K562 (cell line): ENCODE measurements around the gene FKBP2. TPM values are rescaled to one million over a fixed set of nuclear protein-coding genes. Genes with fewer than 3 reads are reported as not detected.

Experiments
- ATF1 ChIP-seq, 2 experiments: fragments of 450-650 bp in 1 of 2; IDR thresholded peaks; 2 replicates each; pipeline ENCODE4 v1.6.1; 2016; ENCODE audit warnings: missing compliant biosample characterization in 1 of 2, missing genetic modification characterization in 1 of 2
- BCL6 ChIP-seq: fragments of 250-450 bp; sonication (Bioruptor Pico); IDR thresholded peaks from 2 replicates; pipeline ENCODE4 v1.4.0; 2020
- CBX8 ChIP-seq: fragments of 200-600 bp; sonication (generic); IDR thresholded peaks from 2 replicates; pipeline ENCODE4 v1.6.1; 2012; ENCODE audit warnings: borderline replicate concordance, mixed run types, low read depth, mild to moderate bottlenecking, moderate library complexity, mixed read lengths, low read length, control low read depth, inconsistent platforms; ENCODE audit not compliant: poor library complexity, severe bottlenecking; ENCODE audit errors: extremely low read depth
- GATA2 ChIP-seq: sonication (generic); formaldehyde crosslinking; IDR thresholded peaks from 2 replicates; pipeline ENCODE4 v1.4.0; 2020; ENCODE audit warnings: mild to moderate bottlenecking, missing genetic modification reagents
- KHSRP ChIP-seq: fragments of 450-650 bp; IDR thresholded peaks from 2 replicates; pipeline ENCODE4 v1.6.1; 2017
- NEUROD1 ChIP-seq: fragments of 150-350 bp; IDR thresholded peaks from 2 replicates; pipeline ENCODE4 v1.6.1; 2014; ENCODE audit warnings: borderline replicate concordance, low read length, low read depth; ENCODE audit not compliant: partially characterized antibody
- PHF21A ChIP-seq: fragments of 450-650 bp; IDR thresholded peaks from 2 replicates; pipeline ENCODE4 v1.6.1; 2017; ENCODE audit warnings: low read depth, borderline replicate concordance
- PPARD ChIP-seq: fragments of 250-450 bp; sonication (Bioruptor Pico); IDR thresholded peaks from 2 replicates; pipeline ENCODE4 v1.8.0; 2022; ENCODE audit warnings: inconsistent platforms, mild to moderate bottlenecking, moderate library complexity
- PRPF4 ChIP-seq: fragments of 200-400 bp; formaldehyde crosslinking; IDR thresholded peaks from one replicate; pipeline ENCODE4 v1.6.1; 2017; ENCODE audit warnings: low read length, low read depth, mild to moderate bottlenecking; ENCODE audit not compliant: insufficient read depth, poor library complexity, severe bottlenecking
- RBBP5 ChIP-seq: fragments of 200-600 bp; sonication (generic); IDR thresholded peaks from 2 replicates; pipeline ENCODE4 v1.6.1; 2012; ENCODE audit warnings: borderline replicate concordance, mild to moderate bottlenecking, low read length, control low read depth, inconsistent platforms; ENCODE audit not compliant: insufficient read depth, poor library complexity, severe bottlenecking
- SMAD2 ChIP-seq: fragments of 150-350 bp; IDR thresholded peaks from 2 replicates; pipeline ENCODE4 v1.6.1; 2014; ENCODE audit warnings: low read depth, mild to moderate bottlenecking, low read length
- TCFL5 ChIP-seq: fragments of 250-450 bp; sonication (Bioruptor Pico); conservative IDR thresholded peaks from 2 replicates; pipeline ENCODE4 v1.6.1; 2021; ENCODE audit warnings: mild to moderate bottlenecking, moderate library complexity, matching md5 sums
- TEAD4 ChIP-seq, 2 experiments: sonication (generic) in 1 of 2; formaldehyde crosslinking in 1 of 2; IDR thresholded peaks; 2 replicates each; pipeline versions ENCODE4 v1.6.1 to v1.8.0; 2012 to 2022; ENCODE audit warnings: borderline replicate concordance in 1 of 2, inconsistent platforms in 1 of 2, low read length in 1 of 2, mild to moderate bottlenecking in 1 of 2, missing genetic modification reagents in 1 of 2
- ZNF239 ChIP-seq: fragments of 250-450 bp; sonication (Bioruptor Pico); IDR thresholded peaks from 2 replicates; pipeline ENCODE4 v1.4.0; 2020; ENCODE audit warnings: mild to moderate bottlenecking
- polyA plus RNA-seq, 8 experiments: library from polyadenylated mRNA; depleted of rRNA in 4 of 8; stranded (reverse) in 5 of 8; unstranded in 3 of 8; fragments of >200 nt; fragmentation: Nextera tagmentation in 2 of 8; fragmentation: Illumina TruSeq in 1 of 8; extraction: Ambion mirVana in 2 of 8; extraction: Trizol in 1 of 8; gene quantifications; 2 replicates each; pipeline versions ENCODE4 v1.2.1 to v1.2.3, GENCODE V29; 2011 to 2014; ENCODE audit warnings: inconsistent platforms in 1 of 8, missing spikeins in 1 of 8
- total RNA-seq, 7 experiments: library from RNA; depleted of rRNA in 6 of 7; stranded (reverse); fragments of >200 nt in 6 of 7; fragmentation: Illumina TruSeq in 2 of 7; extraction: Trizol in 2 of 7; gene quantifications; 2 replicates each; pipeline versions ENCODE4 v1.2.1 to v1.2.3, GENCODE V29; 2011 to 2021; ENCODE audit warnings: low replicate concordance in 1 of 7
- TF ChIP-seq, protein P1 (sequence below): sonication (generic); formaldehyde crosslinking; IDR thresholded peaks from 2 replicates; pipeline ENCODE4 v1.8.1; 2022; ENCODE audit warnings: missing genetic modification reagents
- TF ChIP-seq, protein P2 (sequence below): fragments of 450-650 bp; IDR thresholded peaks from 2 replicates; pipeline ENCODE4 v1.6.1; 2016
- TF ChIP-seq, protein P3 (sequence below): sonication (generic); formaldehyde crosslinking; IDR thresholded peaks from 2 replicates; pipeline ENCODE4 v1.8.0; 2022; ENCODE audit warnings: mild to moderate bottlenecking, missing genetic modification reagents
- TF ChIP-seq, protein P4 (sequence below): fragments of 250-450 bp; sonication (Bioruptor Pico); IDR thresholded peaks from 2 replicates; pipeline ENCODE4 v1.4.0; 2020; ENCODE audit warnings: mild to moderate bottlenecking, moderate library complexity
- TF ChIP-seq, protein P5 (sequence below): fragments of 450-650 bp; IDR thresholded peaks from 2 replicates; pipeline ENCODE4 v1.6.1; 2016; ENCODE audit warnings: antibody characterized with exemption

The FKBP2 gene
- total and polyA plus RNA-seq, 9 of the 15 experiments (the other 6 are each of a cell fraction or from before 2014, with no cell fraction given), result 3.5 to 151 (median 58.1) TPM

DNA sequence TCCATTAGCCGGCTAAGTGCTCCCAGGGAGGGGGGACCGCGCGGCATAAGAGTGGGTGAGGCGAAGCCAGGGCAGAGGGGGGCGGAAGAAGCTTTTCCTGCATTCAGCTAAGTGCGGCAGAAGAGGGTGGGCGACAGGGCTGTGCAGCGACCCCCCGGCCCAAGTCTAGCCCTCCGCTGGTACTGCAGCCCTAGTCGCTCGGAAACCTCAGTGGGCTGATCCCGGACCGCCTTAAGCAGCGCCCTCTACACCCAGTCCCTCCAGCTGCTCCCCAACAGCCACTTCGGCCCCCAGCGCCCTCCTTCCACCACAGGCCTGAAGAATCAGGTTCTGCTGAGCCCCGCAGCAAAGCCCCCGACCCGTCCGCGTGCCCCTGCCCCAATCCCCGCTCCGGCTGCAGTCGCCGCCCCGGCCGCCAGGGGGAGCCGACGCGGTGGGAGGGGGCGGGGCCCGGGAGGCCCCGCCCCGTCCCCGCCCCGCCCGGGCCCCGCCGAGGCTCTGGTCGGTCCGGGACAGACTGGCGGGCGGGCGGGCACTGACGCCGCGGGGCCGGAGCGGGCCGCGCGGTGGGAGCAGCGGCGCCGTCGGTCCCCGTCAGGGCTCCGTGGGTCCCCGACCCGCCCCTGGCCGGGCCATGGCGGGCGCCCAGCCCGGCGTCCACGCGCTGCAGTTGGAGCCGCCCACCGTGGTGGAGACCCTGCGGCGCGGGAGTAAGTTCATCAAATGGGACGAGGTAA, 10.3 kb downstream of the FKBP2 start, which contains the start of gene PLCB3 (continued):
- TF ChIP-seq, protein P1, sequence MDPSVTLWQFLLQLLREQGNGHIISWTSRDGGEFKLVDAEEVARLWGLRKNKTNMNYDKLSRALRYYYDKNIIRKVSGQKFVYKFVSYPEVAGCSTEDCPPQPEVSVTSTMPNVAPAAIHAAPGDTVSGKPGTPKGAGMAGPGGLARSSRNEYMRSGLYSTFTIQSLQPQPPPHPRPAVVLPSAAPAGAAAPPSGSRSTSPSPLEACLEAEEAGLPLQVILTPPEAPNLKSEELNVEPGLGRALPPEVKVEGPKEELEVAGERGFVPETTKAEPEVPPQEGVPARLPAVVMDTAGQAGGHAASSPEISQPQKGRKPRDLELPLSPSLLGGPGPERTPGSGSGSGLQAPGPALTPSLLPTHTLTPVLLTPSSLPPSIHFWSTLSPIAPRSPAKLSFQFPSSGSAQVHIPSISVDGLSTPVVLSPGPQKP (CRISPR knock-in tag), result no peak
- TF ChIP-seq PRPF4, result no peak
- TF ChIP-seq ZNF239 (CRISPR knock-in tag), result no peak
- TF ChIP-seq PPARD, result no peak
- no peak for TF ChIP-seq KHSRP
- no peak for TF ChIP-seq PHF21A
- TF ChIP-seq, protein P2, sequence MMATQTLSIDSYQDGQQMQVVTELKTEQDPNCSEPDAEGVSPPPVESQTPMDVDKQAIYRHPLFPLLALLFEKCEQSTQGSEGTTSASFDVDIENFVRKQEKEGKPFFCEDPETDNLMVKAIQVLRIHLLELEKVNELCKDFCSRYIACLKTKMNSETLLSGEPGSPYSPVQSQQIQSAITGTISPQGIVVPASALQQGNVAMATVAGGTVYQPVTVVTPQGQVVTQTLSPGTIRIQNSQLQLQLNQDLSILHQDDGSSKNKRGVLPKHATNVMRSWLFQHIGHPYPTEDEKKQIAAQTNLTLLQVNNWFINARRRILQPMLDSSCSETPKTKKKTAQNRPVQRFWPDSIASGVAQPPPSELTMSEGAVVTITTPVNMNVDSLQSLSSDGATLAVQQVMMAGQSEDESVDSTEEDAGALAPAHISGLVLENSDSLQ, result no peak
- TF ChIP-seq NEUROD1, result no peak
- TF ChIP-seq, protein P3, sequence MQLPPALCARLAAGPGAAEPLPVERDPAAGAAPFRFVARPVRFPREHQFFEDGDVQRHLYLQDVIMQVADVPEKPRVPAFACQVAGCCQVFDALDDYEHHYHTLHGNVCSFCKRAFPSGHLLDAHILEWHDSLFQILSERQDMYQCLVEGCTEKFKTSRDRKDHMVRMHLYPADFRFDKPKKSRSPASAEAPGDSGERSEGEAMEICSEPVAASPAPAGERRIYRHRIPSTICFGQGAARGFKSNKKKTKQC, result no peak
- TF ChIP-seq, protein P4, sequence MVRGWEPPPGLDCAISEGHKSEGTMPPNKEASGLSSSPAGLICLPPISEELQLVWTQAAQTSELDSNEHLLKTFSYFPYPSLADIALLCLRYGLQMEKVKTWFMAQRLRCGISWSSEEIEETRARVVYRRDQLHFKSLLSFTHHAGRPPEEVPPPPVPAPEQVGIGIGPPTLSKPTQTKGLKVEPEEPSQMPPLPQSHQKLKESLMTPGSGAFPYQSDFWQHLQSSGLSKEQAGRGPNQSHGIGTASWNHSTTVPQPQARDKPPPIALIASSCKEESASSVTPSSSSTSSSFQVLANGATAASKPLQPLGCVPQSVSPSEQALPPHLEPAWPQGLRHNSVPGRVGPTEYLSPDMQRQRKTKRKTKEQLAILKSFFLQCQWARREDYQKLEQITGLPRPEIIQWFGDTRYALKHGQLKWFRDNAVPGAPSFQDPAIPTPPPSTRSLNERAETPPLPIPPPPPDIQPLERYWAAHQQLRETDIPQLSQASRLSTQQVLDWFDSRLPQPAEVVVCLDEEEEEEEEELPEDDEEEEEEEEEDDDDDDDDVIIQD (CRISPR knock-in tag), result no peak
- no peak for TF ChIP-seq CBX8
- no peak for TF ChIP-seq GATA2 (CRISPR knock-in tag)
- no peak for TF ChIP-seq SMAD2
- TF ChIP-seq BCL6, result no peak
- TF ChIP-seq RBBP5, result peak; percentile 47
- TF ChIP-seq TEAD4 (IDR thresholded peaks at IDR 0.05; ENCODE audit: low read length), result no peak
- no peak for TF ChIP-seq TEAD4 (CRISPR knock-in tag; IDR thresholded peaks at IDR 0.05; ENCODE audit: borderline replicate concordance)
- TF ChIP-seq ATF1 (CRISPR knock-in tag; IDR thresholded peaks at IDR 0.05), result no peak
- no peak for TF ChIP-seq ATF1 (tag; IDR thresholded peaks at IDR 0.05)
- TF ChIP-seq TCFL5 (CRISPR knock-in tag), result no peak
- TF ChIP-seq, protein P5, sequence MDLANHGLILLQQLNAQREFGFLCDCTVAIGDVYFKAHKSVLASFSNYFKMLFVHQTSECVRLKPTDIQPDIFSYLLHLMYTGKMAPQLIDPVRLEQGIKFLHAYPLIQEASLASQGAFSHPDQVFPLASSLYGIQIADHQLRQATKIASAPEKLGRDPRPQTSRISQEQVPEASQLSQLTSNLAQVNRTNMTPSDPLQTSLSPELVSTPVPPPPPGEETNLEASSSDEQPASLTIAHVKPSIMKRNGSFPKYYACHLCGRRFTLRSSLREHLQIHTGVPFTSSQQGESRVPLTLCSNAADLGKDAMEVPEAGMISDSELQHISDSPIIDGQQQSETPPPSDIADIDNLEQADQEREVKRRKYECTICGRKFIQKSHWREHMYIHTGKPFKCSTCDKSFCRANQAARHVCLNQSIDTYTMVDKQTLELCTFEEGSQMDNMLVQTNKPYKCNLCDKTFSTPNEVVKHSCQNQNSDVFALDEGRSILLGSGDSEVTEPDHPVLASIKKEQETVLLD, result 0 out of 2 replicates have a peak, but pooled peaks have one; percentile 40
